Measurements from ENCODE around the gene LIN7C.

GRCh38 chr11:27471589-27472397, 34.8 kb downstream of the LIN7C start:
- TF ChIP-seq CTCF (IDR thresholded peaks at IDR 0.05; ENCODE audit: low read length) (no peak), EZH2 (optimal IDR thresholded peaks at IDR 0.05; ENCODE audit: low read depth, low read length) (no peak), EZH2phosphoT487 (IDR thresholded peaks at IDR 0.05; ENCODE audit: low read length) (no peak)
